Activated CD8-positive, alpha-beta T cell treated with anti-CD3 and anti-CD28 coated beads for 36 hours (primary cell): ENCODE results near the gene RAB7B. TPM values are rescaled to one million over a fixed set of nuclear protein-coding genes. Genes with fewer than 3 reads are reported as not detected.

Source experiments
- ATAC-seq: fragments of 200-7000 bp; cut with Tn5 transposase; one replicate; pipeline ENCODE4 v1.10.0; 2021; ENCODE audit warnings: mild to moderate bottlenecking, moderate library complexity
- CTCF ChIA-PET: fragments of 350-600 bp; sonication (Branson Sonifier 250); formaldehyde crosslinking; loops from one replicate; lab custom pipeline; 2021; ENCODE audit warnings: antibody characterized with exemption; lab: Charles Lee
- POLR2A ChIA-PET: fragments of 350-600 bp; sonication (Branson Sonifier 250); formaldehyde crosslinking; loops from one replicate; lab custom pipeline; 2021; ENCODE audit warnings: antibody characterized with exemption; lab: Charles Lee
- DNase-seq: peaks from one replicate; pipeline ENCODE4 v3.0.0-alpha.2; 2020
- H3K27ac Mint-ChIP-seq: one replicate; pipeline ENCODE4 v1.8.0; 2021; ENCODE audit warnings: mild to moderate bottlenecking, mixed read lengths
- H3K27me3 Mint-ChIP-seq: one replicate; pipeline ENCODE4 v1.8.0; 2021; ENCODE audit warnings: mixed read lengths
- H3K36me3 Mint-ChIP-seq: one replicate; pipeline ENCODE4 v1.8.0; 2021; ENCODE audit warnings: low read depth, mixed read lengths
- H3K4me1 Mint-ChIP-seq: one replicate; pipeline ENCODE4 v1.8.0; 2021; ENCODE audit warnings: low read depth, mixed read lengths
- H3K4me3 Mint-ChIP-seq: one replicate; pipeline ENCODE4 v1.8.0; 2021; ENCODE audit warnings: mild to moderate bottlenecking, moderate library complexity, mixed read lengths
- H3K9me3 Mint-ChIP-seq: one replicate; pipeline ENCODE4 v1.8.0; 2021; ENCODE audit warnings: mixed read lengths
- intact Hi-C: fragments of 100-400 bp; cut with micrococcal nuclease; formaldehyde crosslinking; loops from one replicate; pipeline ENCODE4 v1.10.0; 2022
- total RNA-seq, 2 experiments: library from RNA; stranded (reverse); gene quantifications; one replicate each; pipeline ENCODE4 v1.2.3, GENCODE V29; 2021
- TF ChIP-seq, protein P1 (sequence below): fragments of 200-600 bp; IDR thresholded peaks from one replicate; pipeline ENCODE4 v1.8.0; 2022; ENCODE audit warnings: antibody characterized with exemption, mild to moderate bottlenecking

The RAB7B gene
- total RNA-seq, 2 experiments from 2014 or later = not detected

DNA sequence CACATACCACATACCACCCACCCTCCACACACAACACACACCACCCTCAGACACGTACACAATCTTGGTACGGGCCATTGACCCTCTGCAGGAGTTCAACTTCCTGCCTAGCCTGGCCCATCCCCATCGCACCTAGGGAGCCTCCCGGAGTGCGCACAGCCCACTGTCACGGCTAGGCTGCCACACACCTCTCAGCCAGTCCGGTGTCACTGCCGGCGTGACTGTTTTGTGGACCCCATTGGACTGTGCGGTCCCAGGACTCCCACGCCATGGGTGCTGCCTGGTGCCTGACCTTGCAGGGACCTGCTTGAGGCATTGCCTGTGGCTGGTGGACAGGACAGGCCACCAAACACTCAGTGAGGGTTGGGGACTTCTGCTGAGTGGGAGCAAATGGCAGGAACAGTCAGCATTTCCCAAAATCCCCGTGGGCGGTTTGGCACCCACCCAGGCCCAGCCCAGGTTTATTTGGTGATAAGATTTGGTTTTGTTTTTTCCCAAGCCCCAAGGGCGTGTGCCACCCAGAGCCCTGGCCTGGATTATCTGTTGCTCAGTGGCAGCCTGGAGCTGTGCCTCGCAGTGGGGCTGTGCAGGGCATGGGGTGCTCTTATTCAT lies 27.7 kb downstream of the RAB7B start:
- H3K36me3 Mint-ChIP-seq = no peaks in the 10 kb centered on the region

DNA sequence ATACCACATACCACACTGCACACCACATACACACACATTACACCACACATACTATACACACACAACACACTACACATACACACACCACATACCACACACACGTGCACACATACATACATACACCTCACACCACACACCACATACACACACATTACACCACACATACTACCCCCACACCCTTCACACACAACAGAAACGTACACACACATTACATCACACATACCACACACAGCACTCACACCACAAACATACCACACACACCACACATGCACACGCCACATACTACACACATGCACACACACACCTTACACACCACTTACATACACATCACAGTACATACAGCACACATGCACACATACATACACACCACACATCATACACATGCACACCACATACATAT lies 28.5 kb downstream of the RAB7B start:
- peaks cover 5% of the 10 kb centered on the region for H3K9me3 Mint-ChIP-seq
- ATAC-seq = no peak
- H3K27me3 Mint-ChIP-seq = peaks cover 1% of the 10 kb centered on the region
- H3K27ac Mint-ChIP-seq = no peak overlapping the region
- no peak for DNase-seq
- ChIA-PET POLR2A (no interaction called here), CTCF (no interaction called here)
- TF ChIP-seq, protein P1, sequence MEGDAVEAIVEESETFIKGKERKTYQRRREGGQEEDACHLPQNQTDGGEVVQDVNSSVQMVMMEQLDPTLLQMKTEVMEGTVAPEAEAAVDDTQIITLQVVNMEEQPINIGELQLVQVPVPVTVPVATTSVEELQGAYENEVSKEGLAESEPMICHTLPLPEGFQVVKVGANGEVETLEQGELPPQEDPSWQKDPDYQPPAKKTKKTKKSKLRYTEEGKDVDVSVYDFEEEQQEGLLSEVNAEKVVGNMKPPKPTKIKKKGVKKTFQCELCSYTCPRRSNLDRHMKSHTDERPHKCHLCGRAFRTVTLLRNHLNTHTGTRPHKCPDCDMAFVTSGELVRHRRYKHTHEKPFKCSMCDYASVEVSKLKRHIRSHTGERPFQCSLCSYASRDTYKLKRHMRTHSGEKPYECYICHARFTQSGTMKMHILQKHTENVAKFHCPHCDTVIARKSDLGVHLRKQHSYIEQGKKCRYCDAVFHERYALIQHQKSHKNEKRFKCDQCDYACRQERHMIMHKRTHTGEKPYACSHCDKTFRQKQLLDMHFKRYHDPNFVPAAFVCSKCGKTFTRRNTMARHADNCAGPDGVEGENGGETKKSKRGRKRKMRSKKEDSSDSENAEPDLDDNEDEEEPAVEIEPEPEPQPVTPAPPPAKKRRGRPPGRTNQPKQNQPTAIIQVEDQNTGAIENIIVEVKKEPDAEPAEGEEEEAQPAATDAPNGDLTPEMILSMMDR = no peak
- no peaks in the 10 kb centered on the region for H3K36me3 Mint-ChIP-seq
- intact Hi-C loops = loop anchor here (5.0 kb wide), 1 partner anchor 317 kb away; no protein-coding TSS in a partner anchor
- H3K4me3 Mint-ChIP-seq = no peak overlapping the region
- H3K4me1 Mint-ChIP-seq = no peaks in the 10 kb centered on the region

More for the DNA sequence above, 27.7 kb downstream of the RAB7B start:
- ChIA-PET CTCF (interaction anchor here (3.0 kb wide), 1 partner anchor 183 kb away, joined by 145 read pairs; no protein-coding TSS in a partner anchor), POLR2A (no interaction called here)
- Mint-ChIP-seq H3K9me3 (peaks cover 5% of the 10 kb centered on the region), H3K27me3 (peaks cover 1% of the 10 kb centered on the region), H3K4me3 (no peak overlapping the region), H3K27ac (no peak overlapping the region), H3K4me1 (no peaks in the 10 kb centered on the region)
- DNase-seq (no peak), ATAC-seq (no peak)
- intact Hi-C loops = loop anchor here (5.0 kb wide), 1 partner anchor 318 kb away; no protein-coding TSS in a partner anchor
- TF ChIP-seq, protein P1 = no peak

DNA sequence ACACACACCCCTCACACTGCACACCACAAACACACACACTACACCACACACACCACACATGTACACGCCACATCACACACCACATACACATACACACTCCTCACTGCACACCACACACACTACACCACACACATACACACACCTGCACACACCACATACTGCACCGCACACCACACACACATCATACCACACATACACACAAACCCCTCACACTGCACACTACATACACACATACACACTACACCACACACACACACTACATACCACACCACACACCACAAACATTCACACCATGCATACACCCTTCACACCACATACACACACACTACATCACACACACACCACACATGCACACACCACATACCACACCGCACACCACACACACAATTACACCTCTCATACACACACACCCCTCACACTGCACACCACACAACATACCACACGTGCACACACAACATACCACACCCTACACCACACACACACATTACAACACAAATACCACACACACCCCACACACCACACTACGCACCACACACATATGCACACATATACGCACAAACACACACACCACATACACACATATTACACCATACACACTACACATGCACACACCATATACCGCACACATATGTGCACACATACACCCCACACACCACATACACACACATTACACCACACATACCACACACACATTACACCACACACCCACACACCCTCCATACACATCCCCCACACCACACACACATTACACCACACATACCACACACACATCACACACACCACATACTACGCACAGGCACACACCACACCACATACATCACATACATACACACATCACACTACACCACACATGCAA lies 29.6 kb downstream of the RAB7B start:
- no peaks in the 10 kb centered on the region for H3K36me3 Mint-ChIP-seq
- TF ChIP-seq, protein P1 = no peak
- no peak overlapping the region for H3K27ac Mint-ChIP-seq
- no peaks in the 10 kb centered on the region for H3K4me1 Mint-ChIP-seq
- intact Hi-C loops = no loop called here
- no peak for DNase-seq
- POLR2A ChIA-PET = no interaction called here
- no peak overlapping the region for H3K4me3 Mint-ChIP-seq
- no peak for ATAC-seq
- H3K9me3 Mint-ChIP-seq = peaks cover 5% of the 10 kb centered on the region
- H3K27me3 Mint-ChIP-seq = peaks cover 1% of the 10 kb centered on the region
- CTCF ChIA-PET = no interaction called here

DNA sequence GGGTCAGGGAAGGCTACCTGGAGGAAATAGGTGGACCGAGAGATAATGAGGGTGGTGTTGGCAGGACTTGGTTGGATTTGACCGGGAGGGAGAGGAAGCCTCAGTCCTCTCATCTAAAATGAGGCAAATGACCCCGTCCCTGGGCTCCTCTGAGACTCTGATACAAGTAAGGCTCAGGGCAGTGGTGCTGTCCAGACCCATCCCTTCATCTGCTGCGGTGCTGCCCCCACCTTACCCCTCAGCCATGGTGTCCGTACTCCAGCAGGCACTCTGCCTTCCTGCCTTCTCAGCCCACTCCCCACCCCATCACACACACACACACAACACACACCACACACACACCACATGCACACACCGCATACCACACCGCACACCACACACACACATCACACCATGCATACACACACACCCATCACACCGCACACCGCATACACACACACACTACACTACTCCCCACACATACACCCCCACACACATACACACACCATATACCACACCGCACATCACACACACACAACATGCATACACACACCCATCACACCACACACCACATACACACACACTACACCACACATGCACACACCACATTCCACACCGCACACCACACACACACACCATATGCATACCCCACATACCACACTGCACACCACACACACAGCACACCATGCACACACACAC lies 30.6 kb downstream of the RAB7B start:
- H3K9me3 Mint-ChIP-seq = peaks cover 5% of the 10 kb centered on the region
- POLR2A ChIA-PET = no interaction called here
- no peak for ATAC-seq
- intact Hi-C loops = no loop called here
- H3K27ac Mint-ChIP-seq = no peak overlapping the region
- TF ChIP-seq, protein P1 = no peak
- peaks cover 1% of the 10 kb centered on the region for H3K27me3 Mint-ChIP-seq
- no peak for DNase-seq
- H3K4me3 Mint-ChIP-seq = no peak overlapping the region
- no peaks in the 10 kb centered on the region for H3K36me3 Mint-ChIP-seq
- CTCF ChIA-PET = interaction anchor here (1.9 to 2.1 kb wide), 2 partner anchors 12 to 54 kb away, joined by 5 to 10 read pairs; no protein-coding TSS in a partner anchor
- no peaks in the 10 kb centered on the region for H3K4me1 Mint-ChIP-seq
